Hepatocyte (in vitro differentiated cells): ENCODE data around the gene GGA3. TPM values are rescaled to one million over a fixed set of nuclear protein-coding genes. Genes with fewer than 3 reads are reported as not detected.

ENCODE experiments used
- DNase-seq: peaks from one replicate; pipeline ENCODE4 v3.0.0-alpha.2; 2016; ENCODE audit warnings: low spot score
- H2AFZ ChIP-seq: fragments of 200-600 bp; sonication (generic); 2 replicates; pipeline ENCODE4 v1.6.0; 2016; ENCODE audit warnings: antibody characterized with exemption, mild to moderate bottlenecking
- H3K27ac ChIP-seq: fragments of 200-600 bp; sonication (generic); 2 replicates; pipeline ENCODE4 v1.5.1; 2016; ENCODE audit warnings: mild to moderate bottlenecking
- H3K27me3 ChIP-seq: fragments of 200-600 bp; sonication (generic); 2 replicates; pipeline ENCODE4 v1.6.1; 2016
- H3K36me3 ChIP-seq: fragments of 200-600 bp; sonication (generic); replicated peaks from 2 replicates; pipeline ENCODE4 v1.5.1; 2016; ENCODE audit warnings: low read depth; ENCODE audit not compliant: insufficient read depth
- H3K4me1 ChIP-seq: fragments of 200-600 bp; sonication (generic); 2 replicates; pipeline ENCODE4 v1.5.1; 2016; ENCODE audit warnings: mild to moderate bottlenecking, moderate library complexity; ENCODE audit not compliant: insufficient read depth
- H3K4me2 ChIP-seq: fragments of 200-600 bp; sonication (generic); 2 replicates; pipeline ENCODE4 v1.6.0; 2016
- H3K4me3 ChIP-seq: fragments of 200-600 bp; sonication (generic); 2 replicates; pipeline ENCODE4 v1.5.1; 2016; ENCODE audit warnings: mild to moderate bottlenecking
- H3K79me2 ChIP-seq: fragments of 200-600 bp; sonication (generic); 2 replicates; pipeline ENCODE4 v1.6.0; 2017; ENCODE audit warnings: mild to moderate bottlenecking
- H3K9me2 ChIP-seq: fragments of 200-600 bp; sonication (generic); replicated peaks from 2 replicates; pipeline ENCODE4 v1.6.0; 2017; ENCODE audit warnings: mild to moderate bottlenecking; ENCODE audit not compliant: insufficient read depth
- H3K9me3 ChIP-seq: fragments of 200-600 bp; sonication (generic); 2 replicates; pipeline ENCODE4 v1.5.1; 2016; ENCODE audit warnings: low read depth, mild to moderate bottlenecking
- H4K20me1 ChIP-seq: fragments of 200-600 bp; sonication (generic); 2 replicates; pipeline ENCODE4 v1.6.0; 2016; ENCODE audit warnings: mild to moderate bottlenecking; ENCODE audit not compliant: insufficient read depth, poor library complexity, severe bottlenecking
- CTCF ChIP-seq: fragments of 200-600 bp; sonication (generic); IDR thresholded peaks from 2 replicates; pipeline ENCODE4 v1.5.1; 2016; ENCODE audit warnings: antibody characterized with exemption, mild to moderate bottlenecking; ENCODE audit not compliant: poor library complexity
- EZH2 ChIP-seq: fragments of 200-600 bp; sonication (generic); IDR thresholded peaks from 2 replicates; pipeline ENCODE4 v1.6.1; 2016; ENCODE audit warnings: antibody characterized with exemption, mild to moderate bottlenecking, borderline replicate concordance
- EZH2phosphoT487 ChIP-seq: fragments of 200-600 bp; sonication (generic); IDR thresholded peaks from one replicate; pipeline ENCODE4 v1.6.1; 2018; ENCODE audit warnings: antibody characterized with exemption, mild to moderate bottlenecking, low read depth, moderate library complexity; ENCODE audit not compliant: unreplicated experiment, severe bottlenecking
- WGBS: methylation state at CpG from one replicate; pipeline ENCODE4 v1.1.6; 2016; ENCODE audit warnings: low lambda C conversion rate; ENCODE audit errors: missing lambda C conversion rate; 5-methylcytosine and 5-hydroxymethylcytosine counted together
- polyA plus RNA-seq: library from polyadenylated mRNA; unstranded; fragments of >200 nt; fragmentation: Nextera tagmentation; extraction: Ambion mirVana; gene quantifications from 2 replicates; pipeline ENCODE4 v1.2.1, GENCODE V29; 2016
- total RNA-seq: library from RNA; depleted of rRNA; stranded (reverse); fragments of >200 nt; gene quantifications from 2 replicates; pipeline ENCODE4 v1.2.3, GENCODE V29; 2014

The GGA3 gene
- total and polyA plus RNA-seq, 2 experiments from 2014 or later = 20.2 to 24.4 TPM

GRCh38 chr17:75199886-75200618, 61.4 kb downstream of the GGA3 start:
- WGBS = 90% methylated on average over 6 of the region's 6 CpGs
- no peak for DNase-seq
- no peaks in the 10 kb centered on the region for H4K20me1 ChIP-seq

GRCh38 chr17:75194879-75195278, 66.5 kb downstream of the GGA3 start:
- H3K4me2 ChIP-seq = no peak overlapping the region
- no peaks in the 10 kb centered on the region for H3K79me2 ChIP-seq
- H3K27ac ChIP-seq = no peak overlapping the region
- no peaks in the 10 kb centered on the region for H3K9me3 ChIP-seq
- TF ChIP-seq CTCF = no peak
- no peak for TF ChIP-seq EZH2
- no peak for TF ChIP-seq EZH2phosphoT487
- DNase-seq = no peak
- 73% methylated on average over 4 of the region's 5 CpGs for WGBS
- H2AFZ ChIP-seq = no peak overlapping the region
- no peaks in the 10 kb centered on the region for H3K27me3 ChIP-seq
- H3K4me1 ChIP-seq = no peaks in the 10 kb centered on the region
- no peak overlapping the region for H3K4me3 ChIP-seq
- no peaks in the 10 kb centered on the region for H3K9me2 ChIP-seq
- no peaks in the 10 kb centered on the region for H3K36me3 ChIP-seq
- no peaks in the 10 kb centered on the region for H4K20me1 ChIP-seq

More at GRCh38 chr17:75199886-75200618, 61.4 kb downstream of the GGA3 start:
- Histone ChIP-seq H3K4me2 (no peak overlapping the region), H3K4me1 (no peaks in the 10 kb centered on the region), H3K9me3 (no peaks in the 10 kb centered on the region), H3K36me3 (no peaks in the 10 kb centered on the region), H3K79me2 (no peaks in the 10 kb centered on the region), H3K27me3 (no peaks in the 10 kb centered on the region), H3K9me2 (no peaks in the 10 kb centered on the region), H2AFZ (no peak overlapping the region), H3K4me3 (no peak overlapping the region), H3K27ac (no peak overlapping the region)
- no peak for TF ChIP-seq EZH2
- TF ChIP-seq EZH2phosphoT487 = no peak
- no peak for TF ChIP-seq CTCF

- no peaks in the 10 kb centered on the region for H3K36me3 ChIP-seq
- no peak overlapping the region for H2AFZ ChIP-seq
- no peaks in the 10 kb centered on the region for H3K79me2 ChIP-seq
- no peak overlapping the region for H3K4me3 ChIP-seq
- H3K9me2 ChIP-seq = no peaks in the 10 kb centered on the region
- no peak overlapping the region for H3K4me2 ChIP-seq
- no peaks in the 10 kb centered on the region for H3K27me3 ChIP-seq
- DNase-seq = peak; percentile 22
- H3K4me1 ChIP-seq = no peaks in the 10 kb centered on the region
- H3K9me3 ChIP-seq = no peaks in the 10 kb centered on the region
- H3K27ac ChIP-seq = no peak overlapping the region
- WGBS = 71% methylated on average over 3 of the region's 4 CpGs
- H4K20me1 ChIP-seq = no peaks in the 10 kb centered on the region
- no peak for TF ChIP-seq EZH2phosphoT487
- no peak for TF ChIP-seq EZH2
- no peak for TF ChIP-seq CTCF
Measured at GRCh38 chr17:75191584-75191983, 69.8 kb downstream of the GGA3 start.

GRCh38 chr17:75188614-75189013, 72.8 kb downstream of the GGA3 start:
- Histone ChIP-seq H2AFZ (no peak overlapping the region), H3K79me2 (peaks cover 4% of the 10 kb centered on the region), H4K20me1 (no peaks in the 10 kb centered on the region), H3K27me3 (no peaks in the 10 kb centered on the region), H3K9me2 (no peaks in the 10 kb centered on the region), H3K4me1 (no peaks in the 10 kb centered on the region), H3K4me3 (no peak overlapping the region), H3K4me2 (no peak overlapping the region), H3K27ac (no peak overlapping the region), H3K9me3 (no peaks in the 10 kb centered on the region), H3K36me3 (no peaks in the 10 kb centered on the region)
- no peak for DNase-seq
- TF ChIP-seq EZH2 (no peak), EZH2phosphoT487 (no peak), CTCF (no peak)
- 91% methylated on average over 6 of the region's 6 CpGs for WGBS
